GM13977 (cell line): Measurements from ENCODE around the gene C1QTNF6.

ENCODE experiments used
- DNase-seq: peaks from one replicate; pipeline ENCODE4 v3.0.0; 2012; ENCODE audit warnings: low spot score
- in situ Hi-C: fragments of 300-500 bp; cut with MboI; formaldehyde crosslinking; loops from one replicate; pipeline ENCODE4 v1.12.0; 2022; ENCODE audit warnings: low sequenced_read_pairs, low pct_unique_long_range_greater_than_20kb, mixed read lengths, inconsistent platforms; ENCODE audit not compliant: unreplicated experiment
- TF ChIP-seq, protein P1 (sequence below): IDR thresholded peaks from 2 replicates; pipeline ENCODE4 v1.5.1; 2012; ENCODE audit warnings: mild to moderate bottlenecking, control low read depth; ENCODE audit not compliant: insufficient read depth; ENCODE audit errors: extremely low read depth, missing control alignments

The C1QTNF6 gene

DNA sequence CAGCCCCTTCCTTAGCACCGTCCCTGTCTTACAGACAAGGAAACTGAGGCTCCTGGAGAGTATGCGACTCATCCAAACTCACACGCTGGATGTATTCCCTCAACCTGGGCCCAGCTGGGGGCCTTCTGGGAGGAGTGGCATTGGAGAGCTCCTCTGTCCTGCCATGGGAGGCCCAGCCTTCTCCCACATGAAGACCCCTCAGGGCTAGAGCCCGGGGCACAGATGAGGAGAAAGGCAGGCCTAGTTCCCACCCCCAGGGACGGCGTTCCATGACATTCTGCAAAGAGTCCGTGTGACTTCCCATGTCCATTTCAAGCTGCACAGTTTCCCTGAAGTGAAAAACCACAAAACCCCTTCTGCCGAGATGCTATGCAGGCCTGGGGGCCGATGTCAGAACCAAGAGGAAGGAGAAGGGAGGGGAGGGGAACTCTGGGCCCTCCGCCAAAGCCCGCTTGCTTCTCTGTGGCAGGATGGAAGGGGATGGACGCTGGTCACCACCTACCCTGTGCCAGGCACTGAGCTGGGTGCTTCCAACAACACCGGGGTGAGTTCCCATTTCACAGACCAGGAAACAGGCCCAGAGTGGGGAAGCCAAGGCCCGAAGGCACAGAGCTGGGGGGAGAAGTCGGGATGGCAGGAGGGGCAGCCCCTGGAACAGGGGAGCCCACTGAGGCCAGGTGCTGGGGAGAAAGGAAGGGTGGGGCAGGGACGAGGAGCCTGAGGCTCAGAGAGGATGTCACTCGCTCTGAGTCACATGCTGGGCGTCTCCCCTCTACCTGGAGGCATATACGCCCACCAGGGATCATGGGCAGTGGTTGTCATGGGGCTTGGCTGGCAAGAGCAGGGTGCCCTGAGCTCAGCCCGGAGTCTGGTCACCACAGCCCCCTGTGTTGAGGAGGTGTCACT is 40.3 kb upstream of the C1QTNF6 start:
- DNase-seq: no peak
- TF ChIP-seq, protein P1, sequence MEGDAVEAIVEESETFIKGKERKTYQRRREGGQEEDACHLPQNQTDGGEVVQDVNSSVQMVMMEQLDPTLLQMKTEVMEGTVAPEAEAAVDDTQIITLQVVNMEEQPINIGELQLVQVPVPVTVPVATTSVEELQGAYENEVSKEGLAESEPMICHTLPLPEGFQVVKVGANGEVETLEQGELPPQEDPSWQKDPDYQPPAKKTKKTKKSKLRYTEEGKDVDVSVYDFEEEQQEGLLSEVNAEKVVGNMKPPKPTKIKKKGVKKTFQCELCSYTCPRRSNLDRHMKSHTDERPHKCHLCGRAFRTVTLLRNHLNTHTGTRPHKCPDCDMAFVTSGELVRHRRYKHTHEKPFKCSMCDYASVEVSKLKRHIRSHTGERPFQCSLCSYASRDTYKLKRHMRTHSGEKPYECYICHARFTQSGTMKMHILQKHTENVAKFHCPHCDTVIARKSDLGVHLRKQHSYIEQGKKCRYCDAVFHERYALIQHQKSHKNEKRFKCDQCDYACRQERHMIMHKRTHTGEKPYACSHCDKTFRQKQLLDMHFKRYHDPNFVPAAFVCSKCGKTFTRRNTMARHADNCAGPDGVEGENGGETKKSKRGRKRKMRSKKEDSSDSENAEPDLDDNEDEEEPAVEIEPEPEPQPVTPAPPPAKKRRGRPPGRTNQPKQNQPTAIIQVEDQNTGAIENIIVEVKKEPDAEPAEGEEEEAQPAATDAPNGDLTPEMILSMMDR: no peak
- in situ Hi-C loops: no loop called here

DNA sequence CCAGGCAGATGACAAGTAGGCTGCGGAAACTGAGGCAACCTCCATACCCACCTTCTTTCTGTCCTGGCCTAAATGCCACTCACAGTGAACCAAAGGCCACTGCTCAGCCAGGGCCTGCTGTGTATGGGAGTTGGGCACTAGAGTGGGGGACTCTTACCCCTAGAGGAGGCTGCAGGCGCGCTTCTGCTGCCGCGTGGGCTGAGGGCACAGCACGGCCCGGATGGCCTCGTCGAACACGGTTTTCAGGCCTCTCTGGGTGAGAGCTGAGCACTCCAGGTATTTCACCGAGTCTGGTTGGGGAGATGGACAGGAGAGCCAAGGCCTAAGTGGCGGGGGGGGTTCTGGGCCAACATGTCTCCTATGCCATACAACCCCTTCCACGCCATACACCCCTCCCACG is 38.5 kb upstream of the C1QTNF6 start:
- no peak for DNase-seq
- in situ Hi-C loops: no loop called here
- TF ChIP-seq, protein P1: no peak

DNA sequence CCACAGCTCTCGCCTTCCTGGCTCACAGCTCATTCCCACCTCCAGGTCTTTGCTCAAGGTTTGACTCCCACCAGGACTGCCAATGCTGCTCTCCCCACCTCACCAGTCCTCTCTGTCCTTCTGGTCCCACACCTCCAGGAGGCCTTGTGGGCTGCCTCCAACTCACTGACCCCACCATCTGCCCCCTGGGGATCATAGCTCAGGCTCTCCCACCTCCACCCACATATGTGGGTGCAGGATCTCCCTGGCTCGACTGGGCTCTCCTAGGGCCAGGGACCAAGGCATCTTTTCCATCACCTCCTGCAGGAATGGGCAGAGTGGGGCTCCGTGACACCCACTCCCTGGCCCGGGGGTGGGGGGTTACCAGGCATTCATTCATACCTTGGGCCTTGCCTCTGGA is 38.0 kb upstream of the C1QTNF6 start:
- in situ Hi-C loops: no loop called here
- TF ChIP-seq, protein P1: no peak

DNA sequence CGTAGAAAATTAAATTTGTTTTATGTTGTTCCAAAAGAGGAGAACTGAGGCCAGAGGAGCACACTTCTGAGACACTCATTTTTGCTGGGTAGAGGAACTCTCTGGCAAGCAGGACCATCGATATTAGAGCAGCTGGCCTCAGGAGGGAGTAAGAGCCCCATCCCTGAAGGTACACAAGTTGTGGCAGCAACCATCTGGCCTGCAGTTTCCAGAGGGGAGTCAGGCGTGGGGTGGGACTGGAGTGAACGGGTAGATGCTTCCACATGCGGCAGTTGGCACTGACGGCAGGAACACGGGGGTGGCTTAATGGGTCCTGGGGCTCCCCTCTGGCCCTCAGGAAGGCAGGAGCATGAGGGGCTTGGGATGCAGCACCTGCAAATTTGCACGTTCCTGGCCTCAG is 37.4 kb upstream of the C1QTNF6 start:
- TF ChIP-seq, protein P1: peak; percentile 37
- in situ Hi-C loops: no loop called here
- no peak for DNase-seq

More for the DNA sequence above, 38.0 kb upstream of the C1QTNF6 start:
- no peak for DNase-seq

DNA sequence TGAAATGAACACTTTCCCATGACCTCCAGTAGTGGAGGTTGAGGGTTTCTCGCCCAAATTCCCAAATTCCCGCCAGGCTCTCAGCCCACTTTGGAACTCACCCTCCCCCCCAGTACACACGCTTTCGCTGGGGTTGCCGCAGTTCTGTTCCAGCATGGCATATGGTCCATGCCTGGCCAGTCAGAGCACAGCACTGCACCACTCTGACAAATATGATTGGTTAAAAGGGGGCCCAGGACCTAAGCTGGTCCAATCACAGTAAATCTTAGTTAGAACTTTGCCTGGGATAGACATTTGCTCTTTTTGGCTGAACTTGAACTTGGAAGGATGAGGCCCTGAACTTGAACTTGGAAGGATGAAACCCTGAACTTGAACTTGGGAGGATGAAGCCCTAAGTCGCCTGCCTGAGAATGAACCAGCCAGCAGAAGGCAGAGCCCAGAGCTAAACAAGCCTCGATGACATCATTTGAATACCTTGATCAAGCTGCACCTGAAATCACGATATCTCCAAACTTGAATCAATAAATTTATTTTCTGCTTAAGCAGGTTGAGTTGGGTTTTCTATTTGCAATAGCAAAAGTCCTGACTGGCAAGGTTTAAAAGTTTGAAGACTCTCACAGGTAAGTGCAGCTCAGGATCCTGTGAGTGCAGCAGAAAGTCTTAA is 36.8 kb upstream of the C1QTNF6 start:
- no peak for DNase-seq
- in situ Hi-C loops: no loop called here
- TF ChIP-seq, protein P1: no peak

DNA sequence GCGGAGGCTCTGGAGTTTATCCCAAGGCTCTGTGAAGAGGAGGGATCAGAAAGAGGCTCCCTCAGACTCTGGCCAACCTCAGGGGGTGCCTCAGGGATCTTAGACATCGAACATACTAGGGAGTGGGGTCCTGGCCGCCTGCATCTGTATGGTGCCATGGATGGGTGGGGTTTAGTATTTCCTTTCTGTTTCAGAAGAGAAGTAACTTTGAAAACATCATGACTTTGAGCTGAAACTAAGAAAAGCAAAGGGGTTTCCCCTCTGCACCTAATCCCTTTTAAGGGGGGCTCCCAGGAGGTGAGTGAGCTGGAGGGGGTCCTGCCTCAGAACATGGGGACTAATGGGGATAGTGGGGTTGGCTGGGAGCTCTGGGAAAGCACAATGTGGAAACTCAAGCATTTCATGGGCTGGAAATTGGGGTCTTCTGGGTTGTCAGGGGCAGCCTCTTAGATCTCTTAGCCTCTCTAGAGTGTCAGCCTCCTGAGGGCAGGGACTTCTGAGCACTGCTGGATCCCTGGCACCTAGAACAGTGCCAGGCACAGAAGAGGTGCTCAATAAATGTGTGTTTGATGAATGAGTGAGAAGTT is 36.0 kb upstream of the C1QTNF6 start:
- TF ChIP-seq, protein P1: no peak
- in situ Hi-C loops: no loop called here
- DNase-seq: peak; percentile 79
